GM23248 (cell line): ENCODE results near the gene SLC18B1.

Experiments
- EZH2 ChIP-seq: fragments of 200-600 bp; sonication (generic); IDR thresholded peaks from 2 replicates; pipeline ENCODE4 v1.6.1; 2018; ENCODE audit warnings: antibody characterized with exemption, mild to moderate bottlenecking; ENCODE audit not compliant: insufficient read depth, poor library complexity, severe bottlenecking
- EZH2phosphoT487 ChIP-seq: fragments of 200-600 bp; sonication (generic); IDR thresholded peaks from 2 replicates; pipeline ENCODE4 v1.6.1; 2018; ENCODE audit warnings: antibody characterized with exemption, moderate library complexity, mild to moderate bottlenecking, low read depth; ENCODE audit not compliant: insufficient read depth

DNA sequence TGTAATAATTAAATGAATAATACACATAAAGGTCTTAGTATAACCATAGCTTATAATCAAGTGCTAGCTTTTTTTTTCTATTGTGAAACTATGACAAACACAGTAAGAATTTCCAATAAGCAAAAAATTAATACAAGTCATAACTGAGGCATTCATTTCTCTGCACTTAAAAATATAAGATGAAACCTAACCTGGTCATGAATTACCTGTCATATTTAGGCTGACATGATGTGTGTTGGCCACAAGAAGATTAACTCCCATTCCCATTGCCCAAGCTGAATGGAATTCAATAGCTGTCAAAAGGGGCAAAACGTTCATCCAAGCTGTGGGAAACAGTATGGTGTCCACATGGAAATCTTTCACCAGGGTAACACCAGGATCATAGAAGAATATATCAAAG is 46.2 kb downstream of the SLC18B1 start:
- no peak for TF ChIP-seq EZH2
- no peak for TF ChIP-seq EZH2phosphoT487
